HL-60 (cell line): ENCODE results near the gene SOCS7.

Source experiments
- DNase-seq, 2 experiments: peaks; one replicate each; pipeline ENCODE4 v3.0.0-alpha.2; 2010 to 2020; ENCODE audit warnings: low read depth in 1 of 2, low spot score in 1 of 2
- H3K27ac ChIP-seq: fragments of 250-450 bp; sonication (Bioruptor Pico); replicated peaks from 2 replicates; pipeline ENCODE4 v1.5.1; 2020; ENCODE audit warnings: mild to moderate bottlenecking, moderate library complexity
- H3K27me3 ChIP-seq: fragments of 250-450 bp; sonication (Bioruptor Pico); 2 replicates; pipeline ENCODE4 v1.5.1; 2021; ENCODE audit warnings: mild to moderate bottlenecking, moderate library complexity; ENCODE audit not compliant: insufficient read depth, poor library complexity, severe bottlenecking
- H3K4me3 ChIP-seq: replicated peaks from 2 replicates; pipeline ENCODE4 v1.5.1; 2011; ENCODE audit warnings: mild to moderate bottlenecking, control low read depth, low read length; ENCODE audit not compliant: insufficient read depth
- CTCF ChIP-seq: IDR thresholded peaks from one replicate; pipeline ENCODE4 v1.5.1; 2011; ENCODE audit warnings: low read length, control low read depth, inconsistent platforms; ENCODE audit not compliant: insufficient read depth
- GABPA ChIP-seq: IDR thresholded peaks from 2 replicates; pipeline ENCODE4 v1.6.1; 2012; ENCODE audit warnings: low read depth
- POLR2AphosphoS5 ChIP-seq: IDR thresholded peaks from 2 replicates; pipeline ENCODE4 v1.6.1; 2012; ENCODE audit warnings: low read depth
- SPI1 ChIP-seq: IDR thresholded peaks from 2 replicates; pipeline ENCODE4 v1.6.1; 2012; ENCODE audit warnings: low read depth, mild to moderate bottlenecking, borderline replicate concordance
- TF ChIP-seq, protein P1 (sequence below): IDR thresholded peaks from 2 replicates; pipeline ENCODE4 v1.6.1; 2012; ENCODE audit warnings: low read depth; ENCODE audit not compliant: insufficient replicate concordance

Gene SOCS7

DNA sequence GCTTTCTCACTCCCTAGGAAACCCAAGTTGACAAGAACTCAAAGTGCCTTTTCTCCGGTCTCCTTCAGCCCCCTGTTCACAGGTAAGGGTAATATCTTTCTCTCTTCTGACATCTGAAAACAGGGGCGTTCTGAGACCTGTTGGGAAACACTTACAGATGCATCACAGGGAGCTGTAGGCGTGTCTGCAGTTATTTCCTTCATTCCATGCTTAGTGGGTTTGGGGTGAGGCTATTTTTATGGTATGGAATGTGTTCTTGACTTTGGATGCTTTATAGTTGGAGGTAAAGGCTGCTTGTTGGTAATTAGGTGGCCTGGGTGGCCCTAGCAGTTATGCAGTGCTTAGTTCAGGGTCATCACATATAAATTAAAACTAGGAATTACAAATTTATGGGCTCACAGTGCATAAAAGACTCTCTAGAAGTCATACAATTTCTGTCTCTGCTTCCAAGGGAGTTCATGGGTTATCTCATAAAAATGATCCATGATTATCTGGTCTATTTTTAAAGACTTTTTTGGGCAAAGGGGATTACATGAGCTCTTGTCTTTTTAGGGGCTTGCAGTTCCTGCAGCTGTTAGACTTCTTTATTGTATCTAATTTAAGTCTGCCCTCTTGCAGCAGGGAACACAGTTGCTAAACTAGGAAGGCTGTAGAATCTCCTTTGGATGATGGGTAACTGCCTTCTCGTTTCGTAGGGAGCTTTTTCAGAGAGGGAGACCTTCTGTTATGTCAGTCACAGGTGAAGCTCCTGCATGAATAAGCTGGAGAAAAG lies 10.2 kb downstream of the SOCS7 start:
- H3K27ac ChIP-seq, result no peak overlapping the region
- TF ChIP-seq POLR2AphosphoS5, result no peak
- TF ChIP-seq GABPA, result no peak

GRCh38 chr17:38363016-38363415 lies 11.4 kb downstream of the SOCS7 start:
- TF ChIP-seq POLR2AphosphoS5, result no peak
- no peak for TF ChIP-seq SPI1
- no peak for TF ChIP-seq CTCF
- no peak for TF ChIP-seq GABPA
- TF ChIP-seq, protein P1, sequence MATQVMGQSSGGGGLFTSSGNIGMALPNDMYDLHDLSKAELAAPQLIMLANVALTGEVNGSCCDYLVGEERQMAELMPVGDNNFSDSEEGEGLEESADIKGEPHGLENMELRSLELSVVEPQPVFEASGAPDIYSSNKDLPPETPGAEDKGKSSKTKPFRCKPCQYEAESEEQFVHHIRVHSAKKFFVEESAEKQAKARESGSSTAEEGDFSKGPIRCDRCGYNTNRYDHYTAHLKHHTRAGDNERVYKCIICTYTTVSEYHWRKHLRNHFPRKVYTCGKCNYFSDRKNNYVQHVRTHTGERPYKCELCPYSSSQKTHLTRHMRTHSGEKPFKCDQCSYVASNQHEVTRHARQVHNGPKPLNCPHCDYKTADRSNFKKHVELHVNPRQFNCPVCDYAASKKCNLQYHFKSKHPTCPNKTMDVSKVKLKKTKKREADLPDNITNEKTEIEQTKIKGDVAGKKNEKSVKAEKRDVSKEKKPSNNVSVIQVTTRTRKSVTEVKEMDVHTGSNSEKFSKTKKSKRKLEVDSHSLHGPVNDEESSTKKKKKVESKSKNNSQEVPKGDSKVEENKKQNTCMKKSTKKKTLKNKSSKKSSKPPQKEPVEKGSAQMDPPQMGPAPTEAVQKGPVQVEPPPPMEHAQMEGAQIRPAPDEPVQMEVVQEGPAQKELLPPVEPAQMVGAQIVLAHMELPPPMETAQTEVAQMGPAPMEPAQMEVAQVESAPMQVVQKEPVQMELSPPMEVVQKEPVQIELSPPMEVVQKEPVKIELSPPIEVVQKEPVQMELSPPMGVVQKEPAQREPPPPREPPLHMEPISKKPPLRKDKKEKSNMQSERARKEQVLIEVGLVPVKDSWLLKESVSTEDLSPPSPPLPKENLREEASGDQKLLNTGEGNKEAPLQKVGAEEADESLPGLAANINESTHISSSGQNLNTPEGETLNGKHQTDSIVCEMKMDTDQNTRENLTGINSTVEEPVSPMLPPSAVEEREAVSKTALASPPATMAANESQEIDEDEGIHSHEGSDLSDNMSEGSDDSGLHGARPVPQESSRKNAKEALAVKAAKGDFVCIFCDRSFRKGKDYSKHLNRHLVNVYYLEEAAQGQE, result no peak
- Histone ChIP-seq H3K27me3 (no peaks in the 10 kb centered on the region), H3K4me3 (no peak overlapping the region), H3K27ac (no peak overlapping the region)
- no peak for DNase-seq

More for the DNA sequence above, 10.2 kb downstream of the SOCS7 start:
- Histone ChIP-seq H3K27me3 (no peaks in the 10 kb centered on the region), H3K4me3 (no peak overlapping the region)
- no peak for DNase-seq

GRCh38 chr17:38364741-38365140 lies 13.1 kb downstream of the SOCS7 start:
- TF ChIP-seq, protein P1, result no peak
- TF ChIP-seq POLR2AphosphoS5, result no peak
- TF ChIP-seq SPI1, result no peak
- TF ChIP-seq GABPA, result no peak
- Histone ChIP-seq H3K27ac (no peak overlapping the region), H3K27me3 (no peaks in the 10 kb centered on the region), H3K4me3 (no peak overlapping the region)
- DNase-seq, result no peak

DNA sequence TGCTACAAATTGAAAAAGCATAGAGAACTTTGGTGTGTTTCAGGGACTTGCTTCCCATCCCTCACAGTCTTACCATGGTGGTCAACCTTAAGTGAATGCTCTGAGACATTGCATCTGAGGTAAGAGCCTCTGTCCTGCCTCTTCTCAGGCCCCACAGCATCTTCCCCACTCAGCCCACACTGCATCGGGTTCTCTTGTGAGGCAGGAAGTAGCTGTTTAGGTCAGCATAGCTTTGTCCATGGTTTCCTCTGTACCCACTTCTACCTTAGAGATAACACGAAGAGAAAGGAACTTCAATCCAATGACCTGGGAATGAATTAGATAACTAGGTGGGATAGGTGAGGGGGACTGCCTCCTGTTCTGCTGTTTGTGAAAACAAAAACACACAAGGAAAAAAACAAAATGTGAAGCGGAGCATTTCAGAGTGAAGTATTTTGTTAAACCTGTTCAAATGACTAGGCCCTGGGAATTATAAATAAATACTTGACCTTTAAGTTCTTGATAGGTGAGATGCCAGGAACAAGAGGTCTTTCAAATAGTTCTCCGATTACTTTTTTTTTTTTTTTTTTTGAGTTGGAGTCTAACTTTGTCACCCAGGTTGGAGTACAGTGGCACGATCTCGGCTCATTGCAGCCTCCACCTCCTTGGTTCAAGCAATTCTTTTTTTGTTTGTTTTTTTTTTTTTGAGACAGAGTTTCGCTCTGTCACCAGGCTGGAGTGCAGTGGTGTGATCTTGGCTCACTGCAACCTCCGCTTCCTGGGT lies 17.7 kb downstream of the SOCS7 start:
- H3K27ac ChIP-seq, result no peak overlapping the region
- DNase-seq, result no peak
- TF ChIP-seq POLR2AphosphoS5 (no peak), GABPA (no peak), SPI1 (no peak), CTCF (no peak)
- TF ChIP-seq, protein P1, result no peak
- no peaks in the 10 kb centered on the region for H3K27me3 ChIP-seq
- H3K4me3 ChIP-seq, result no peak overlapping the region
